ENCODE data around the gene AK9. TPM values are rescaled to one million over a fixed set of nuclear protein-coding genes. Genes with fewer than 3 reads are reported as not detected.
A peak's percentile ranks its signal among the peaks of the same experiment; 100 is the strongest.

AK9 gene
- total RNA-seq, 4 donors from 2014 or later = 3.1 to 9.5 (median 6.3) TPM

DNA sequence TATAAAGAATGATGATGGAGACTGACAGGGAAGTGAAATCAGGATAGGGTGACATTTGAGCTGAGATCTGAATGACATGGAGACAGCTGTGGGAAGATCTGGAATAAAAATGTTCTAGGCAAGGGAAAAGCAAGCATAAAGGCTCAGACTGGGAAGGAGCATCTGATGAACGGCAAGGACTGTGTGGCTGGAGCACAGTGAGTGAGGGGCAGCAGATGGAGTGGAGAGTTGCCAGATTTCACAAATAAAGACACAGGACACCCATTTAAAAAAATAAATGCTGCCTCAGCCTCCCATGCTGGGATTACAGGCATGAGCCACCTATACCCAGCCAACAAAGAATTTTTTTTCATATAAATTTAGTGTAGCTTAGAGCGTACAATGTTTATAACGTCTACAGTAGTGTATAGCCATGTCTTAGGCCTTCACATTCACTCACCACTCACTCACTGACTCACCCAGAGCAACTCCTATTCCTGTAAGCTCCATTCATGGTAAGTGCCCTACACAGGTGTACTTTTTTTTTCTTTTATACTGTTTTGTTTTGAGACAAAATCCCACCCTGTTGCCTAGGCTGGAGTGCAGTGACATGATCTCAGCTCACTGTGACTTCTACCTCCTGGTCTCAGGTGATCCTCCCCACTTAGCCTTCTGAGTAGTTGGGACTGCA lies 205.6 kb downstream of the AK9 start:
- no peak overlapping the region for H3K4me3 ChIP-seq
- peaks cover 8% of the 10 kb centered on the region for H3K36me3 ChIP-seq
- H3K27me3 ChIP-seq = no peaks in the 10 kb centered on the region
- WGBS = 80% methylated on average over 3 of the region's 3 CpGs
- no peaks in the 10 kb centered on the region for H3K9me3 ChIP-seq
- peaks cover 27% of the 10 kb centered on the region for H3K4me1 ChIP-seq
- TF ChIP-seq POLR2A (IDR thresholded peaks at IDR 0.05) = no peak
- no peak for TF ChIP-seq CTCF (IDR thresholded peaks at IDR 0.05)
- no peak for TF ChIP-seq POLR2AphosphoS5 (IDR thresholded peaks at IDR 0.05)
- no peak for TF ChIP-seq EP300 (IDR thresholded peaks at IDR 0.05)
- DNase-seq (ENCODE audit: low spot score in 2 of 2) = no peak
- no peak overlapping the region for H3K27ac ChIP-seq

DNA sequence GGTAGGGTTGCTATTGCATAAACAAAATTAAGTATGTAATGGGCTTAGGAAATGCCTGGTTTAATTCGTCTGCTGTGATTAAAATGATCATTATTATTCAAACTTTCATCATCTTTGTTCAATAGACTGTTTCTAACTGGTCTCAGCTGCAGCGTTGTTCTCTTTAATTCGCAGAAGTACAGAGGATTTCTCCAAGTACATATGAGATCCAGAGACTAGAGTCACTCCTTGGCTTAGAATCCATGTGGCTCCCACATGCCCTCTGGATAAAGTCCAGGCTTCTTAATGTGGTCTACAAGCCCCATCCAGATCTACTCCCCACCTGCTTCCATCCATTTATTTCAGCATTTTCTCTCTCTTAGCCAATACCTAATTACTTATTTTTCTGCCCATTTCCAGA lies 206.9 kb downstream of the AK9 start:
- 37% methylated on average over 3 of the region's 3 CpGs for WGBS
- H3K27me3 ChIP-seq = no peaks in the 10 kb centered on the region
- peak overlapping the region; percentile 95 for H3K27ac ChIP-seq
- no peaks in the 10 kb centered on the region for H3K9me3 ChIP-seq
- TF ChIP-seq EP300 (IDR thresholded peaks at IDR 0.05) = no peak
- TF ChIP-seq POLR2A (IDR thresholded peaks at IDR 0.05) = no peak
- TF ChIP-seq POLR2AphosphoS5 (IDR thresholded peaks at IDR 0.05) = no peak
- TF ChIP-seq CTCF (IDR thresholded peaks at IDR 0.05) = no peak
- H3K4me3 ChIP-seq = no peak overlapping the region
- peaks cover 37% of the 10 kb centered on the region for H3K4me1 ChIP-seq
- DNase-seq (ENCODE audit: low spot score in 2 of 2) = no peak
- peaks cover 8% of the 10 kb centered on the region for H3K36me3 ChIP-seq

- TF ChIP-seq EP300 (IDR thresholded peaks at IDR 0.05) = no peak
- no peak for TF ChIP-seq POLR2AphosphoS5 (IDR thresholded peaks at IDR 0.05)
- TF ChIP-seq POLR2A (IDR thresholded peaks at IDR 0.05) = no peak
- TF ChIP-seq CTCF (IDR thresholded peaks at IDR 0.05) = no peak
- Histone ChIP-seq H3K36me3 (peaks cover 8% of the 10 kb centered on the region), H3K27me3 (no peaks in the 10 kb centered on the region), H3K4me1 (peaks cover 40% of the 10 kb centered on the region), H3K9me3 (no peaks in the 10 kb centered on the region), H3K4me3 (peak overlapping the region; percentile 93), H3K27ac (peak overlapping the region; percentile 95)
- DNase-seq (ENCODE audit: low spot score in 2 of 2) = no peak
- WGBS = 2% methylated on average over 6 of the region's 6 CpGs
These were observed 207.3 kb downstream of the AK9 start for GRCh38 chr6:109483735-109484057.

DNA sequence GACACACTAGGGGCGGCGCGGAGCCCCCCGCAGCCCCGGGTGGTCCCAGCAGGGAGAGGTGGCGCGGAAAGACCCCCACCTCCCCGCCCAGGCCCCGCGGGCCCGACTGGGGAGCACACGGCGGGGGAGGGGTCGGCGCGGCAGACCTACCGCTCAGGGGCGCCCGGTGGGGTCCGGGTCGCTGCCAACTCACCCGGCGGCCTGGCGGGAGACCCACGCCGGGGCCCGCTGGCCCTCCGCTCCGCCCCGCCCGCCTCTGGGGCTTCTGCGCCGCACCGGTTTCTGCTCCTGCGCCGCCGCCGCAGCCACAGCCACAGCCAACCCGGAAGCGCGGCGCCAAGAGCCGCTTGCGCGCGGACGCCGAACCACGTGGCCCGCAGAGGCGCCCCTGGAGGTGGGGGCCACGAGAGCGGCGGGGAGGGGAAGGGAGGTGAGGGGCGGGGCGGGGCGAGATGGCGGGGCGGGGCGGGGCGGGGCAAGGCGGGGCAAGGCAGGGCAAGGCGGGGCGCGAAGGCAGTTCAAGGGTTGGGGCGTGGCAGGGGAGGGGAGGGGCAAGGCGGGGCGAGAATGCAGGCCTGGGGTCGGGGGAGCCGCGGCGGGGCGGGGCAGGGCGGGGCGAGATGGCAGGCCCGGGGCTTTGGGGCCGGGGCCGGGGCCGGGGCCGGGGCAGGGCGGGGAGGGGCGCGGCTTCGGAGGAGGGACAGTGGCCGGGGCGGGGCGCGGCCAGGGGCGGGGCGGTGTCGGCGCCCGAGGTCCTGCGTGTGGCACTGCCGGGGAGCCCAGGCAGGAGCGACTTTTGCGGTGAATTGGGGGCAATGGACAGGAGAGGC lies 207.9 kb downstream of the AK9 start, which contains the start of gene ZBTB24:
Gene ZBTB24, minus strand, starts transcription at position 315 of the 830 bp plus-strand sequence. CDS start 1,193 bp downstream, outside the sequence.
- peaks cover 8% of the 10 kb centered on the region for H3K36me3 ChIP-seq
- DNase-seq (ENCODE audit: low spot score in 2 of 2) = peak; percentile 92 to 95
- WGBS = 2% methylated on average over 18 of the region's 97 CpGs
- H3K9me3 ChIP-seq = no peaks in the 10 kb centered on the region
- peak; percentile 54 to 65 for TF ChIP-seq POLR2A (IDR thresholded peaks at IDR 0.05)
- no peak for TF ChIP-seq CTCF (IDR thresholded peaks at IDR 0.05)
- TF ChIP-seq POLR2AphosphoS5 (IDR thresholded peaks at IDR 0.05) = peak; percentile 22 to 74 (median 30)
- TF ChIP-seq EP300 (IDR thresholded peaks at IDR 0.05) = no peak
- H3K27ac ChIP-seq = peak within 1 kb of the TSS; percentile 95
- H3K27me3 ChIP-seq = no peaks in the 10 kb centered on the region
- H3K4me3 ChIP-seq = peak within 1 kb of the TSS; percentile 93
- peaks cover 46% of the 10 kb centered on the region for H3K4me1 ChIP-seq

GRCh38 chr6:109480993-109481480 lies 210.0 kb downstream of the AK9 start:
- H3K4me1 ChIP-seq = peaks cover 62% of the 10 kb centered on the region
- H3K27ac ChIP-seq = no peak overlapping the region
- 87% methylated on average over 7 of the region's 7 CpGs for WGBS
- H3K9me3 ChIP-seq = no peaks in the 10 kb centered on the region
- TF ChIP-seq EP300 (IDR thresholded peaks at IDR 0.05) (no peak), POLR2AphosphoS5 (IDR thresholded peaks at IDR 0.05) (no peak), CTCF (IDR thresholded peaks at IDR 0.05) (no peak), POLR2A (IDR thresholded peaks at IDR 0.05) (no peak)
- no peak for DNase-seq (ENCODE audit: low spot score in 2 of 2)
- peak overlapping the region; percentile 1 for H3K4me3 ChIP-seq
- peaks cover 15% of the 10 kb centered on the region for H3K36me3 ChIP-seq
- no peaks in the 10 kb centered on the region for H3K27me3 ChIP-seq
